ENCODE results near the gene ZNF296. TPM values are rescaled to one million over a fixed set of nuclear protein-coding genes. Genes with fewer than 3 reads are reported as not detected.
A peak's percentile ranks its signal among the peaks of the same experiment; 100 is the strongest.

Gene ZNF296
- total and polyA plus RNA-seq, 2 of the 13 experiments (the other 11 are each of a cell fraction or from before 2014, with no cell fraction given), result 0.26 to 0.62 TPM

- ChIA-PET POLR2A (interaction anchor here (1.6 to 2.0 kb wide), 2 partner anchors 9 to 157 kb away, joined by 4 to 11 read pairs; partner anchors contain the start of genes CLASRP and TOMM40), CTCF (ENCODE audit: low intra/inter-chr PET ratio, low total read pairs) (no interaction called here)
- Histone ChIP-seq H3K27me3 (ENCODE audit: control insufficient read depth in 1 of 2, insufficient read depth in 2 of 2, low read length in 2 of 2) (no peaks in the 10 kb centered on the region), H3K9ac (ENCODE audit: insufficient read depth, low read depth, low read length) (no peak overlapping the region), H4K20me1 (ENCODE audit: insufficient read depth, low read length) (peaks cover 18% of the 10 kb centered on the region; the same call in 1 of the 2 replicates), H3K9me3 (ENCODE audit: low read length) (no peaks in the 10 kb centered on the region), H3K4me1 (ENCODE audit: insufficient read depth, low read length) (peaks cover 60% of the 10 kb centered on the region), H3K36me3 (replicated peaks in 1 of 2; ENCODE audit: control insufficient read depth in 1 of 2, insufficient read depth in 2 of 2, low read length in 2 of 2) (peaks cover 11 to 37% of the 10 kb centered on the region in 2 experiments; a peak in 4 of 5 replicates), H2AFZ (ENCODE audit: low read length) (no peak overlapping the region), H3K4me2 (ENCODE audit: low read depth, low read length) (peak overlapping the region; percentile 83), H3K4me3 (replicated peaks in 1 of 3; ENCODE audit: insufficient read depth in 1 of 3, low read depth in 2 of 3, low read length in 3 of 3) (peak overlapping the region in 1 of 3 experiments; percentile 64; a peak in 1 of 6 replicates), H3K27ac (ENCODE audit: extremely low read length, insufficient read depth, low read length) (peak overlapping the region; percentile 83), H3K79me2 (ENCODE audit: insufficient read depth, low read length) (peaks cover 53% of the 10 kb centered on the region)
- intact Hi-C loops (cut with micrococcal nuclease; ENCODE audit: unreplicated experiment), result no loop called here
- 67% methylated on average over 7 of the region's 7 CpGs for WGBS (ENCODE audit: low lambda C conversion rate)
- ATAC-seq (no peak), FAIRE-seq (no peak), DNase-seq (ENCODE audit: low spot score) (no peak)
- in situ Hi-C loops (cut with HindIII; ENCODE audit: extremely low pct_ligation_motif_present, low pct_unique_long_range_greater_than_20kb), result no loop called here
- BruUV-seq (replicated peaks), result no TSS peak
- TF ChIP-seq PLRG1 (conservative IDR thresholded peaks at IDR 0.05) (no peak), MYNN (CRISPR knock-in tag; IDR thresholded peaks at IDR 0.05; ENCODE audit: low read depth) (no peak), RFX3 (CRISPR knock-in tag; IDR thresholded peaks at IDR 0.05) (no peak)
These were observed 29.0 kb downstream of the ZNF296 start for GRCh38 chr19:45047188-45047797.

GRCh38 chr19:45046355-45046754 lies 29.9 kb downstream of the ZNF296 start:
- peaks cover 53% of the 10 kb centered on the region for H3K79me2 ChIP-seq (ENCODE audit: insufficient read depth, low read length)
- TSS peak; percentile 58 for BruUV-seq (replicated peaks)
- H3K9ac ChIP-seq (ENCODE audit: insufficient read depth, low read depth, low read length), result peak overlapping the region; percentile 61
- peak overlapping the region; percentile 83 for H3K4me2 ChIP-seq (ENCODE audit: low read depth, low read length)
- H4K20me1 ChIP-seq (ENCODE audit: insufficient read depth, low read length), result peaks cover 18% of the 10 kb centered on the region; the same call in 1 of the 2 replicates
- peak; percentile 54 for ATAC-seq
- H3K9me3 ChIP-seq (ENCODE audit: low read length), result no peaks in the 10 kb centered on the region
- no peak for FAIRE-seq
- H3K27ac ChIP-seq (ENCODE audit: extremely low read length, insufficient read depth, low read length), result peak overlapping the region; percentile 83
- ChIA-PET POLR2A (interaction anchor here (1.0 to 2.8 kb wide), 9 partner anchors 8 to 156 kb away, joined by 4 to 14 read pairs (median 4); partner anchors contain the start of genes BLOC1S3, CLASRP, CLPTM1 and TOMM40), CTCF (ENCODE audit: low intra/inter-chr PET ratio, low total read pairs) (no interaction called here)
- peak overlapping the region; percentile 24 to 64 (median 35); a peak in 5 of 6 replicates for H3K4me3 ChIP-seq (replicated peaks in 1 of 3; ENCODE audit: insufficient read depth in 1 of 3, low read depth in 2 of 3, low read length in 3 of 3)
- H3K36me3 ChIP-seq (replicated peaks in 1 of 2; ENCODE audit: control insufficient read depth in 1 of 2, insufficient read depth in 2 of 2, low read length in 2 of 2), result peaks cover 9 to 37% of the 10 kb centered on the region in 2 experiments
- 26% methylated on average over 7 of the region's 7 CpGs for WGBS (ENCODE audit: low lambda C conversion rate)
- intact Hi-C loops (cut with micrococcal nuclease; ENCODE audit: unreplicated experiment), result no loop called here
- H2AFZ ChIP-seq (ENCODE audit: low read length), result no peak overlapping the region
- in situ Hi-C loops (cut with HindIII; ENCODE audit: extremely low pct_ligation_motif_present, low pct_unique_long_range_greater_than_20kb), result no loop called here
- no peaks in the 10 kb centered on the region for H3K27me3 ChIP-seq (ENCODE audit: control insufficient read depth in 1 of 2, insufficient read depth in 2 of 2, low read length in 2 of 2)
- peaks cover 68% of the 10 kb centered on the region for H3K4me1 ChIP-seq (ENCODE audit: insufficient read depth, low read length)
- peak; percentile 21 for DNase-seq (ENCODE audit: low spot score)
- TF ChIP-seq ZNF451 (CRISPR knock-in tag; IDR thresholded peaks at IDR 0.05) (no peak), TSC22D2 (CRISPR knock-in tag; IDR thresholded peaks at IDR 0.05; ENCODE audit: borderline replicate concordance) (no peak), ZNF619 (CRISPR knock-in tag; IDR thresholded peaks at IDR 0.05) (0 out of 2 replicates have a peak, but pooled peaks have one; percentile 0), ZNF850 (CRISPR knock-in tag; conservative IDR thresholded peaks at IDR 0.05) (no peak), ZFP37 (CRISPR knock-in tag; IDR thresholded peaks at IDR 0.05; ENCODE audit: borderline replicate concordance) (no peak), ETV5 (CRISPR knock-in tag; IDR thresholded peaks at IDR 0.05; ENCODE audit: borderline replicate concordance) (no peak), ZFP36L1 (CRISPR knock-in tag; IDR thresholded peaks at IDR 0.05) (no peak), ZNF710 (CRISPR knock-in tag; IDR thresholded peaks at IDR 0.05; ENCODE audit: borderline replicate concordance) (0 out of 2 replicates have a peak, but pooled peaks have one; percentile 22)
